ENCODE measurements around the gene UNC93A. TPM values are rescaled to one million over a fixed set of nuclear protein-coding genes. Genes with fewer than 3 reads are reported as not detected.

The UNC93A gene
- not detected in 2 replicates for total RNA-seq

DNA sequence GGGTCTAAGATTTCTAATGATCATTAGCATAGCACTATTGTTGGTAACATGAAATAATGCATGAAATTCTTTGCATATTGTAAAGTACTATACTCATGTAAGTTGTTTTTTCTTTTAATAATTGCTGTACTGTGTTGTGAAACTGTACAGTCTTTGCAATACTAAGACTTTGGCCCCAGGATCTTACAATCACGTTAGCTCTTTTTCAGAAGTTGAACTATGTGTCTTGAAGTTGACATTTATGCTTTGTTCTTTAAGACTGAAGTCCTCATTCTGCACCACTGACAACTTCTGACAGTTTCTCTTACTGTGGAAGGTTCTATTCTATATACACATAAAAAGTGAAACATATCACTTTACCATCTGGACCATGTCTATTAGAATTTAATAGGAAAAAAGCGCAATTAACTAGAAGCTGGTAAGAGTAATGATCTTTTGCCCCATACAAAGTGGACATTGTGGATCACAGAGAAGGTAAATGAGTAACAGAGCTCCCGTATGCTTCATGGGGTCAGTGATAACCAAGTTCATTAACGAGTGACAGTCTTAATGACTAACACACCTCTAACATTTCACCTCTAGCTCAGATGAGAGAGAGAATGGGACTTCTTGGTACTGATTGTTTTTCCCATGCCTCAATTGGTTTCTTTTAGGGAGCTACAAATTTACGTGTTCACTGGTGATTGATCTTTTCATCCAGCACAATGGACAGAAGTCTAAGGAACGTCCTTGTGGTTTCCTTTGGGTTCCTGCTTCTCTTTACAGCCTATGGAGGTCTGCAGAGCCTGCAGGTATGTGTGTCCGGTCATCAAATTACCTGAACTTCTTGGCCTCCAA, at the start of gene UNC93A:
Gene UNC93A, plus strand, starts transcription at position 530 of the 837 bp plus-strand sequence. Its CDS starts 175 bp downstream, at position 705.

Other genes starting within 250 kb of the UNC93A start
- gene CCR6, start 168.2 kb upstream of the UNC93A start, total RNA-seq, result not detected in 2 replicates
- gene GPR31, start 133.3 kb upstream of the UNC93A start, total RNA-seq, result not detected in 2 replicates
- not detected in 2 replicates for gene TTLL2, start 33.8 kb downstream of the UNC93A start, total RNA-seq